Ascending aorta (tissue), 2 donors: ENCODE results near the gene RAB3IL1. TPM values are rescaled to one million over a fixed set of nuclear protein-coding genes. Genes with fewer than 3 reads are reported as not detected.
A peak's percentile ranks its signal among the peaks of the same experiment; 100 is the strongest.

ENCODE experiments used
- DNase-seq, 2 donors: peaks; one replicate each; pipeline ENCODE4 v3.0.0-alpha.2; 2019; ENCODE audit warnings: low spot score in 2 of 2
- H3K27ac ChIP-seq, 2 donors: fragments of 200-600 bp; sonication (generic); one replicate each; pipeline ENCODE4 v1.5.1; 2016 to 2017; ENCODE audit warnings: mild to moderate bottlenecking in 1 of 2
- H3K27me3 ChIP-seq: fragments of 200-600 bp; sonication (generic); one replicate; pipeline ENCODE4 v1.5.1; 2017
- H3K36me3 ChIP-seq, 2 donors: fragments of 200-600 bp; sonication (generic); one replicate each; pipeline ENCODE4 v1.5.1; 2016
- H3K4me1 ChIP-seq, 2 donors: fragments of 200-600 bp; sonication (generic); one replicate each; pipeline ENCODE4 v1.5.1; 2016 to 2017; ENCODE audit warnings: mild to moderate bottlenecking in 1 of 2
- H3K4me3 ChIP-seq, 2 donors: fragments of 200-600 bp; sonication (generic); one replicate each; pipeline ENCODE4 v1.5.1; 2016 to 2017; ENCODE audit warnings: mild to moderate bottlenecking in 1 of 2
- H3K9me3 ChIP-seq, 2 donors: fragments of 200-600 bp; sonication (generic); one replicate each; pipeline ENCODE4 v1.5.1; 2016
- CTCF ChIP-seq, 3 experiments: fragments of 200-600 bp in 2 of 3; fragments of 450-650 bp in 1 of 3; sonication (generic) in 2 of 3; IDR thresholded peaks; one replicate each; pipeline ENCODE4 v1.5.1; 2016 to 2019; ENCODE audit warnings: antibody characterized with exemption in 3 of 3, mild to moderate bottlenecking in 1 of 3, moderate library complexity in 1 of 3
- intact Hi-C: fragments of 100-400 bp; cut with DNase I; formaldehyde crosslinking; loops from one replicate; pipeline ENCODE4 v1.15.1; 2023
- total RNA-seq: library from RNA; depleted of rRNA; stranded (reverse); fragments of >200 nt; gene quantifications from one replicate; pipeline ENCODE4 v1.1.0, GENCODE V29; 2016

The RAB3IL1 gene
- total RNA-seq, 1 donor from 2014 or later: 23.2 TPM

- peak overlapping the region in 1 of 2 donors; percentile 49 for H3K27ac ChIP-seq
- intact Hi-C loops: loop anchor here (2.0 kb wide), 1 partner anchor 101 kb away; no protein-coding TSS in a partner anchor
- no peak overlapping the region for H3K4me3 ChIP-seq
- peaks cover 0 to 17% of the 10 kb centered on the region in 2 donors for H3K36me3 ChIP-seq
- no peaks in the 10 kb centered on the region for H3K27me3 ChIP-seq
- TF ChIP-seq CTCF (IDR thresholded peaks at IDR 0.05): no peak
- DNase-seq: no peak
- no peaks in the 10 kb centered on the region for H3K4me1 ChIP-seq
- no peaks in the 10 kb centered on the region for H3K9me3 ChIP-seq
These were observed 19.2 kb downstream of the RAB3IL1 start for GRCh38 chr11:61898247-61898582.

- no peak overlapping the region for H3K4me3 ChIP-seq
- intact Hi-C loops: loop anchor here (2.0 kb wide), 1 partner anchor 101 kb away; no protein-coding TSS in a partner anchor
- peaks cover 0 to 17% of the 10 kb centered on the region in 2 donors for H3K36me3 ChIP-seq
- no peaks in the 10 kb centered on the region for H3K27me3 ChIP-seq
- no peaks in the 10 kb centered on the region for H3K4me1 ChIP-seq
- peak in 1 of 2 donors; percentile 87 for DNase-seq
- no peaks in the 10 kb centered on the region for H3K9me3 ChIP-seq
- peak overlapping the region in 1 of 2 donors; percentile 49 for H3K27ac ChIP-seq
- peak; percentile 81 to 91 (median 84) for TF ChIP-seq CTCF (IDR thresholded peaks at IDR 0.05)
These were observed 19.7 kb downstream of the RAB3IL1 start for GRCh38 chr11:61897387-61898246.

- Histone ChIP-seq H3K9me3 (no peaks in the 10 kb centered on the region), H3K4me3 (no peak overlapping the region), H3K27ac (no peak overlapping the region), H3K27me3 (no peaks in the 10 kb centered on the region), H3K36me3 (peaks cover 0 to 11% of the 10 kb centered on the region in 2 donors), H3K4me1 (peaks cover 0 to 4% of the 10 kb centered on the region in 2 donors)
- no peak for DNase-seq
- no peak for TF ChIP-seq CTCF (IDR thresholded peaks at IDR 0.05)
- intact Hi-C loops: no loop called here
These were observed 20.5 kb downstream of the RAB3IL1 start for GRCh38 chr11:61896665-61897386.

- Histone ChIP-seq H3K9me3 (no peaks in the 10 kb centered on the region), H3K27ac (no peak overlapping the region), H3K4me1 (peaks cover 0 to 5% of the 10 kb centered on the region in 2 donors), H3K27me3 (no peaks in the 10 kb centered on the region), H3K36me3 (no peaks in the 10 kb centered on the region), H3K4me3 (no peak overlapping the region)
- intact Hi-C loops: no loop called here
- TF ChIP-seq CTCF (IDR thresholded peaks at IDR 0.05): no peak
- DNase-seq: no peak
These were observed 21.7 kb downstream of the RAB3IL1 start for GRCh38 chr11:61895718-61896059.

GRCh38 chr11:61895046-61895717, 22.2 kb downstream of the RAB3IL1 start:
- no peak overlapping the region for H3K4me3 ChIP-seq
- H3K36me3 ChIP-seq: no peaks in the 10 kb centered on the region
- no peaks in the 10 kb centered on the region for H3K27me3 ChIP-seq
- intact Hi-C loops: no loop called here
- no peak for DNase-seq
- H3K9me3 ChIP-seq: no peaks in the 10 kb centered on the region
- peaks cover 0 to 5% of the 10 kb centered on the region in 2 donors for H3K4me1 ChIP-seq
- peak overlapping the region in 1 of 2 donors; percentile 38 for H3K27ac ChIP-seq
- no peak for TF ChIP-seq CTCF (IDR thresholded peaks at IDR 0.05)
